GM12873 (cell line): Measurements from ENCODE around the gene SCAMP4.

ENCODE experiments used
- TF ChIP-seq, protein P1 (sequence below): IDR thresholded peaks from 2 replicates; pipeline ENCODE4 v1.5.1; 2012; ENCODE audit warnings: low read depth, mild to moderate bottlenecking, moderate library complexity, low read length, control low read depth; ENCODE audit not compliant: insufficient read depth; ENCODE audit errors: missing control alignments

The SCAMP4 gene

DNA sequence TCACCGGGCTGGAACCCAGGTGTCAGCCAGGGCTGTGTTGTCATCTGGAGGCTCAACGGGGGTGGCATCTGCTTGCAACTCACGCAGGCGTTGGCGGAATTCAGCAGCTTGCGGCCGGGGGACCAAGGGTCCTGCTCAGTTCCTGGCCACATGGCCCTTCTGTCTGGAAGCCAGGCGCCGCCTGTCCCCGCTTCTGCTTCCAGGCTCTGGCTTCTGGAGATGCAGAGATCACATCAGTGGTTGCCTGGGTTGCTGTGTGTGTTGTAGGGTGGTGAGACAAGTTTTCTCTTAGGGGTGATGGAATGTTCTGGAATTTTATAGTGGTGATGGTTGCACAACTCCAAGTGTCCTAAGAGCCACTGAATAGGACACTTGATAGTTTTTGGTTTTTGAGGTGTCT, 5.0 kb downstream of the SCAMP4 start:
- TF ChIP-seq, protein P1, sequence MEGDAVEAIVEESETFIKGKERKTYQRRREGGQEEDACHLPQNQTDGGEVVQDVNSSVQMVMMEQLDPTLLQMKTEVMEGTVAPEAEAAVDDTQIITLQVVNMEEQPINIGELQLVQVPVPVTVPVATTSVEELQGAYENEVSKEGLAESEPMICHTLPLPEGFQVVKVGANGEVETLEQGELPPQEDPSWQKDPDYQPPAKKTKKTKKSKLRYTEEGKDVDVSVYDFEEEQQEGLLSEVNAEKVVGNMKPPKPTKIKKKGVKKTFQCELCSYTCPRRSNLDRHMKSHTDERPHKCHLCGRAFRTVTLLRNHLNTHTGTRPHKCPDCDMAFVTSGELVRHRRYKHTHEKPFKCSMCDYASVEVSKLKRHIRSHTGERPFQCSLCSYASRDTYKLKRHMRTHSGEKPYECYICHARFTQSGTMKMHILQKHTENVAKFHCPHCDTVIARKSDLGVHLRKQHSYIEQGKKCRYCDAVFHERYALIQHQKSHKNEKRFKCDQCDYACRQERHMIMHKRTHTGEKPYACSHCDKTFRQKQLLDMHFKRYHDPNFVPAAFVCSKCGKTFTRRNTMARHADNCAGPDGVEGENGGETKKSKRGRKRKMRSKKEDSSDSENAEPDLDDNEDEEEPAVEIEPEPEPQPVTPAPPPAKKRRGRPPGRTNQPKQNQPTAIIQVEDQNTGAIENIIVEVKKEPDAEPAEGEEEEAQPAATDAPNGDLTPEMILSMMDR: no peak

DNA sequence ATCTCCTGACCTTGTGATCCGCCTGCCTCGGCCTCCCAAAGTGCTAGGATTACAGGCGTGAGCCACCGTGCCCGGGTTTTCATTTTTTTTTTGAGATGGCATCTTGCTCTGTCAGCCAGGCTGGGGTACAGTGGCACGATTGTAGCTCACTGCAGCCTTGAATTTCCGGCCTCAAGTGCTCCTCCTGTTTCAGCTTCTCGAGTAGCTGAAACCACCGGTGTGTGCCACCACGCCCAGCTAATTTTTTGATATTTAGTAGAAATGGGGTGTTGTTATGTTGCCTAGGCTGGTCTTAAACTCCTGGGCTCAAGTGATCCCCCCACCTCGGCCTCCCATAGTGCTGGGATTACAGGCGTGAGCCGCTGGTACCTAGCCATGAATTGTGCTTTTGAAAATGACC, 5.9 kb downstream of the SCAMP4 start:
- TF ChIP-seq, protein P1: no peak

DNA sequence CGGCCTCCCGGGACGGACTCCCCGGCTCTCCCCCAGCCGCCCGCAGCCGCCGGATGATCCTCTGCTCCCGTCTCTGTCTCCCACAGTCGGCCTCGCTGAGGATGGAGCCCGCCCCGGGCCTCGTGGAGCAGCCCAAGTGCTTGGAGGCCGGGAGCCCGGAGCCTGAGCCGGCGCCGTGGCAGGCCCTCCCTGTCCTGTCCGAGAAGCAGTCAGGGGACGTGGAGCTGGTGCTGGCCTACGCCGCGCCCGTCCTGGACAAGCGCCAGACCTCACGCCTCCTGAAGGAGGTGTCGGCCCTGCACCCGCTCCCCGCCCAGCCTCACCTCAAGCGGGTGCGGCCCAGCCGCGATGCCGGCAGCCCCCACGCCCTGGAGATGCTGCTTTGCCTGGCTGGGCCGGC, 6.8 kb downstream of the SCAMP4 start:
- TF ChIP-seq, protein P1: no peak

DNA sequence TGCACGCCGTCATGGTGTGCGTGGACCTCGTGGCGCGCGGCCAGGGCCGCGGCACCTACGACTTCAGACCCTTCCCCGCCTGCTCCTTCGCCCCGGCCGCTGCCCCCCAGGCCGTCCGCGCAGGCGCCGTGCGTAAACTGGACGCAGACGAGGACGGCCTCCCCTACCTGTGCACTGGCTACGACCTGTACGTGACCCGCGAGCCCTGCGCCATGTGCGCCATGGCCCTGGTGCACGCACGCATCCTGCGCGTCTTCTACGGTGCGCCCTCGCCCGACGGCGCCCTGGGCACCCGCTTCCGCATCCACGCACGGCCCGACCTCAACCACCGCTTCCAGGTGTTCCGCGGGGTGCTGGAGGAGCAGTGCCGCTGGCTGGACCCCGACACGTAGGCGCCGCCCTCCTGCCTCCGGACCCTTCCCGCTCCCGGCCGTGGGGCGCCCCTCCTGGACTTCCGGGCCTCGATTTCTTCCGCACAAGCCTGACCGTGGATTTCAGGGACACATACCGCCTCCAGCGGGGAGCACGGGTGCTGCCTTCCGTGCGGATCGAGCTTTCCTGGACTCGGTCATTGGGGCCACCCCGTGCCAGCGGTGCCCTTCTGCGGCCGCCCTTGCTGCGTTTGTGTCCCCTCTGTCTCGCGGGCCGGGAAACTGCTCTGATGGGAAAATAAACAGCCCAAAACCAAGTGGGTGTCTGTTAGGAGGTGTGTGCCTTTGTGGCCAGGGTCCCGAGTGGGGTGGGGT, 7.7 kb downstream of the SCAMP4 start:
- TF ChIP-seq, protein P1: no peak

DNA sequence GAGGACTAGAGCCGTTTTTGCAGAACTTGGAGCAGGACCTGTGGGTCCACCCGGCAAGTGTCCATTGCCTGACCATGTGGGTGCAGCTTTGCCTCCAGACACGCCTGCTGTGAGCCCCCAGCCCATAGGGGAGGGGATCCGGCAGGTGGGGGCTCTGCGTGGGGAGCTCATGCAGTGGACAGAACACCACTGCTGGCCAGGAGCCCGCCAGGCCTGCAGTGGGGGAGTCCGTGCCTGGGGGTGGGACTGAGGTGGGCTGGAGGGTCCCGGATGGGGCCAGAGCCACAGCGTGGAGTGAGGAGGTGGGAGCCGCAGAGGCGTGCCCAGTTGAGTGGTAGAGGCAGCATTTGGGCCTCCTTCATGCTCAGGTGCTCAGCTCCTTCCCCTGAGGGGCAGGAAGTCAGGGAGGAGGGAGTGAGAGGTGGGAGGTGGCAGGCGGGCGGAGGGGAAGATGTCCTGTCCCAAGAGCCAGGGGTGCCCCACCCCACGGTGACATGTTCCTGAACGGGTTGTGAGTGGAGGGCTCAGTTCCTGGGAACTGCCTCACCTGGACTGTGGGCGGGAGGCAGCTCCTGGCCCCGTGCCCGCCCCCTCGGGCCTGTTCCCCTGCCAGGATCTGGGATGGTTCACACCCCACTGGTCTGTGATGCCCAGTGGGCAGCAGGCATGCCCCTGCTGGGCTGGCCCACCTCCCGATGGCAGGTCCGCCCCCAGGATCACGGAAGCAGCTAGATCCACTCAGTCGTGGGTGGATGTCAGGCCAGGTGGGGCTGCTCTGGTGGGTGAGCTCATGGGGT, 8.8 kb downstream of the SCAMP4 start:
- TF ChIP-seq, protein P1: no peak

DNA sequence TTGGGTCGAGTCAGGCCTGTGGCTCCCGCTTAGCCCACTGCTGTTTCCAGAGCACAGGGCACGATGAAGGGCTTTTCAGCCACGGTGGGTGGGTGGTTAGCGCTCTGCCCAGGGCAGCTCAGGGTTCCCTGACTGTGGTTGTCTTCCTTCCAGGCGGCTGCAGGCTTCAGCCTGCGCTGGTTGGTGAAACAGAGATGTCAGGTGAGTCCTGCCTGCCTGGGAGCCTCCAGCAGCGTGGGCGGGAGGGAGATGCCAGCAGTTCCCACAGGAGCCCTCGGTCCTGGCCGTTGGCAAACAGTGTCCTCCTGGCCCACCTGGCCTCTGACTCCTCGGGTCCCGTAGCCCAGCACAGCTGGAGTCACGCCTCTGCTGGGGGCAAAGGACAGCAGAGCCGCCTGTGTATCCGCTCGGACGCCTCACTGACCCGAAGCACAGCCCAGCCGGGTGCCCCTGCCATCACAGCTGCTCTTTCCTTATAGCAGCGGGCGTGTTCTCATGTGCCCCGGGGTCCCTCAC, 9.7 kb downstream of the SCAMP4 start:
- TF ChIP-seq, protein P1: no peak

DNA sequence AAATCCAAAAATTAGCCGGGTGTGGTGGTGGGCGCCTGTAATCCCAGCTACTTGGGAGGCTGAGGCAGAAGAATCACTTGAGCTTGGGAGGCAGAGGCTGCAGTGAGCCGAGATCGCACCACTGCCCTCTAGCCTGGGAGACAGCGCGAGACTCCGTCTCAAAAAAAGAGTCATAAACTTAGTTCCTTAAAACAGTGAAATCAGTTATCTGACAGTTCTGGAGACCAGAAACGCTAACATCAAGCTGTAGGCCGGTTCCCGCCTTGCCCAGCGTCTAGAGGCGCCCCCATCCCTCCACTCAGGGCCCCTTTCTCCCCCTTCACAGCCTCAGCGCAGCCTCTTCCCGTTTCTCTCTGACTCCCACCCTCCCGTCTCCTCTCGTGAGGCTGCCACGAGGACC, 11.9 kb downstream of the SCAMP4 start:
- TF ChIP-seq, protein P1: no peak
